Loucy (cell line): ENCODE results near the gene PHF13.

Source experiments
- CTCF ChIP-seq: fragments of 200-600 bp; sonication (generic); conservative IDR thresholded peaks from 2 replicates; pipeline ENCODE4 v1.5.1; 2014; ENCODE audit warnings: mild to moderate bottlenecking, antibody characterized with exemption, low read length
- EZH2phosphoT487 ChIP-seq: fragments of 200-600 bp; IDR thresholded peaks from 2 replicates; pipeline ENCODE4 v1.6.1; 2018; ENCODE audit warnings: antibody characterized with exemption, mild to moderate bottlenecking, moderate library complexity, borderline replicate concordance

- no peak for TF ChIP-seq CTCF
- no peak for TF ChIP-seq EZH2phosphoT487
Measured at GRCh38 chr1:6645018-6645417, 31.5 kb downstream of the PHF13 start.
